ENCODE results near the gene RND2.
A peak's percentile ranks its signal among the peaks of the same experiment; 100 is the strongest.
"Not testable (repeated sequence)": the region's sequence is repeated elsewhere in the genome, so short reads cannot be mapped to it uniquely, and the experiment has no call there.

Gene RND2

DNA sequence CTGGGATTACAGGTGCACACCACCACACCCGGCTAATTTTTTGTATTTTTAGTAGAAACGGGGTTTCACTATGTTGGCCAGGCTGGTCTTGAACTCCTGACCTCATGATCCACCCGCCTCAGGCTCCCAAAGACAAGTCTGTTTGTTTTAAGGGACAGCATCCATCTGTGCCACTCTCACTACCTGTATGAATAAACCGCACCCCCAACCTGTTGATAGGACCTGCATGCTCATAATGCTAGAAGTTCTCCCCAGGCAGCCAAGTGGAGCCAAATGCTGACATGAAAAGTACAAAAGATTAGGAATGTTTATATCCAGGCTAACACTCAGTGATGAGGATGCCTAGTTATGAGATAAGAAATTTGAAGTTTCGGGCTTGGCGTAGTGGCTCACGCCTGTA lies 28.0 kb downstream of the RND2 start:
- not testable (repeated sequence) for H3K14ac ChIP-seq (ENCODE audit: low read length in 2 of 2); H2AFZ ChIP-seq (ENCODE audit: low read depth, low read length); H2AK5ac ChIP-seq (ENCODE audit: low read length, severe bottlenecking); H2BK5ac ChIP-seq (ENCODE audit: low read depth, low read length, poor library complexity, severe bottlenecking); H2BK120ac ChIP-seq (ENCODE audit: low read depth, low read length); H3K4me3 ChIP-seq (ENCODE audit: insufficient read depth in 1 of 2, low read depth in 1 of 2, low read length in 2 of 2); H3K18ac ChIP-seq (ENCODE audit: low read depth in 1 of 2, low read length in 2 of 2); H3K79me1 ChIP-seq (replicated peaks; ENCODE audit: low read length, poor library complexity, severe bottlenecking); H3K27ac ChIP-seq (ENCODE audit: low read length, poor library complexity, severe bottlenecking); H3K4me2 ChIP-seq (ENCODE audit: low read length, poor library complexity, severe bottlenecking); H3K23ac ChIP-seq (ENCODE audit: low read length in 2 of 2); DNase-seq; H3K27me3 ChIP-seq (ENCODE audit: control insufficient read depth in 1 of 2, insufficient read depth in 1 of 2, low read length in 2 of 2); H3K4ac ChIP-seq (ENCODE audit: low read depth in 1 of 2, low read length in 2 of 2); H4K91ac ChIP-seq (ENCODE audit: low read length); H2BK12ac ChIP-seq (ENCODE audit: low read length in 2 of 2); H3K4me1 ChIP-seq (ENCODE audit: control insufficient read depth, insufficient read depth, low read depth, low read length); H2BK15ac ChIP-seq (ENCODE audit: low read depth, poor library complexity, severe bottlenecking); H3K9ac ChIP-seq (ENCODE audit: low read length); H3K36me3 ChIP-seq (ENCODE audit: control insufficient read depth in 1 of 2, insufficient read depth in 2 of 2, low read depth in 1 of 2, low read length in 2 of 2); H3K9me3 ChIP-seq (ENCODE audit: control insufficient read depth, low read length); H4K8ac ChIP-seq (ENCODE audit: low read length)
- WGBS: 94% methylated on average over 7 of the region's 7 CpGs

DNA sequence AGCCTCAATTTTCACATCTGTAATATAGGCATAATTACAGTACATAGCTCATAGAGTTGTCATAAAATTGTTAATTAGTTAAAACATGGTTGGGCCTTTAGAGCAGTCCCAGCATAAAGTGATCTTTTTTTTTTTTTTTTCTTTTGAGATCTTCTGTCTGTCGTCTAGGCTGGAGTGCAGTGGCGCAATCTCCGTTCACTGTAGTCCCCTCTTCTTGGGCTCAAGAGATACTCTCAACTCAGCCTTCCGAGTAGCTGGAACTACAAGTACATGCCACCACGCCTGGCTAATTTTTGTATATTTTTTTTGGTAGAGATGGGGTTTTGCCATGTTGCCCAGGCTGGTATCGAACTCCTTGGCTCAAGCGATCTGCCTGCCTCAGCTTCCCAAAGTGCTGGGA lies 31.0 kb downstream of the RND2 start:
- no peak overlapping the region for H4K91ac ChIP-seq (ENCODE audit: low read length)
- no peak overlapping the region for H3K18ac ChIP-seq (ENCODE audit: low read depth in 1 of 2, low read length in 2 of 2)
- peaks cover 0 to 6% of the 10 kb centered on the region in 2 experiments for H3K36me3 ChIP-seq (ENCODE audit: control insufficient read depth in 1 of 2, insufficient read depth in 2 of 2, low read depth in 1 of 2, low read length in 2 of 2)
- H4K8ac ChIP-seq (ENCODE audit: low read length): no peak overlapping the region
- H2BK5ac ChIP-seq (ENCODE audit: low read depth, low read length, poor library complexity, severe bottlenecking): no peak overlapping the region
- no peak overlapping the region for H3K9ac ChIP-seq (ENCODE audit: low read length)
- H2BK120ac ChIP-seq (ENCODE audit: low read depth, low read length): no peak overlapping the region
- no peak for DNase-seq
- H3K23ac ChIP-seq (ENCODE audit: low read length in 2 of 2): no peak overlapping the region
- H3K9me3 ChIP-seq (ENCODE audit: control insufficient read depth, low read length): no peaks in the 10 kb centered on the region
- no peak overlapping the region for H3K14ac ChIP-seq (ENCODE audit: low read length in 2 of 2)
- no peak overlapping the region for H2BK15ac ChIP-seq (ENCODE audit: low read depth, poor library complexity, severe bottlenecking)
- no peaks in the 10 kb centered on the region for H3K27me3 ChIP-seq (ENCODE audit: control insufficient read depth in 1 of 2, insufficient read depth in 1 of 2, low read length in 2 of 2)
- H3K79me1 ChIP-seq (replicated peaks; ENCODE audit: low read length, poor library complexity, severe bottlenecking): no peaks in the 10 kb centered on the region
- no peak overlapping the region for H2AFZ ChIP-seq (ENCODE audit: low read depth, low read length)
- H3K4me3 ChIP-seq (ENCODE audit: insufficient read depth in 1 of 2, low read depth in 1 of 2, low read length in 2 of 2): no peak overlapping the region
- no peaks in the 10 kb centered on the region for H3K4me1 ChIP-seq (ENCODE audit: control insufficient read depth, insufficient read depth, low read depth, low read length)
- H3K27ac ChIP-seq (ENCODE audit: low read length, poor library complexity, severe bottlenecking): no peak overlapping the region
- H2BK12ac ChIP-seq (ENCODE audit: low read length in 2 of 2): no peak overlapping the region
- no peak overlapping the region for H3K4me2 ChIP-seq (ENCODE audit: low read length, poor library complexity, severe bottlenecking)
- H2AK5ac ChIP-seq (ENCODE audit: low read length, severe bottlenecking): no peak overlapping the region
- 95% methylated on average over 7 of the region's 7 CpGs for WGBS
- H3K4ac ChIP-seq (ENCODE audit: low read depth in 1 of 2, low read length in 2 of 2): no peak overlapping the region

DNA sequence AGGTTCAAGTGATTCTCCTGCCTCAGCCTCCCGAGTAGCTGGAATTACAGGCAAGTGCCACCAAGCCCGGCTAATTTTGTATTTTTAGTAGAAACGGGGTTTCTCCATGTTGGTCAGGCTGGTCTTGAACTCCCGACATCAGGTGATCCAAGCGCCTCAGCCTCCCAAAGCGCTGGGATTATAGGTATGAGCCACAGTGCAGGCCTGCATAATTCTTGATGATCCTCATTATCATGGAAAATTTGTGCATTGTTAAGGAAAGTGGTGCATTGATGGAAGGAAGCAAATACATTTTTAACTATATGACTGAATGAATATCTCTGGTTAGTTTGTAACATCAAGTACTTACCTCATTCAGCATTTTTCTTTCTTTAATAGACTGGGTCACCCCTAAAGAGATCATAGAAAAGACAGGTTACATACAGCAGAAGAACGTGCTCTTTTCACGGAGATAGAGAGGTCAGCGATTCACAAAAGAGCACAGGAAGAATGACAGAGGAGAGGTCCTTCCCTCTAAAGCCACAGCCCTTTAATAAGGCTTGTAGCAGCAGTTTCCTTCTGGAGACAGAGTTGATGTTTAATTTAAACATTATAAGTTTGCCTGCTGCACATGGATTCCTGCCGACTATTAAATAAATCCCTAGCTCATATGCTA lies 38.1 kb downstream of the RND2 start:
- H3K14ac ChIP-seq (ENCODE audit: low read length in 2 of 2): no peak overlapping the region

DNA sequence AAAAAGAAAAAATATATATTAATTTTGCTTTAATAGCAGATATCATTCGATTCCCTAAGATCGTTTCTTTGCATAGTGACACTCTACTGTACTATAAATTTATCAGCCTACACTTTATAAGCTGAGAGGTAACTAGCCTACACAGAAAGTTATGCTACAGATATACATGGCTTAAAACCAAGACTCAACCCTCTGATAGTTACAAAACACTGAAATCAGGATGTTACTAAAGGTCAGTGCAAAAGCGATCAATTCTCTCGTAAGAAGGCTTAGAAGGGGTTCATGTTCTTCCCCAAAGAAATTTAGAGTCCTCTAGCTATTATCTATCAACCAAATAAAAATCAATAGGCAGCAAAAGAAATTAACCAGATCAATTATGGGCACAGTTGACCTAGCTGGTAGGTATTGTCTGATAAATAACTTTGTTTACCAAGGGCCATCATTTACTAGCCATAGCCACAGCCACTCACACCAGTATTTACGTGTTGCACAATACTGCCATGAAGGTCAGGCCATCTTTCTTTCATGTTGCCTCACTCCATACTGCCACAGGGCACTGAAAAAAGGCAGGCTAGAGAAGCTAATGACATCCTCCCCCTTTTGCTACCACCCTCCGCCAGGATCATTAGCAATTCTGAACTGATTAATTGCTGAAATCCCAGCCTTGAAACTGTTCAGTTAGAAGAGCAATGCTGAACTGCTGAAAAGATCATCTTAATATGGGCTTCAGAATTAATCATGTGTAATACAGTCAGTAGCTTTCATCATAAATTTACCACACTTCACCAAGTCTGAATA lies 43.7 kb downstream of the RND2 start:
- DNase-seq: peak; percentile 59
- Histone ChIP-seq H3K9ac (ENCODE audit: low read length) (no peak overlapping the region), H3K36me3 (ENCODE audit: control insufficient read depth in 1 of 2, insufficient read depth in 2 of 2, low read depth in 1 of 2, low read length in 2 of 2) (no peaks in the 10 kb centered on the region), H3K9me3 (ENCODE audit: control insufficient read depth, low read length) (no peaks in the 10 kb centered on the region), H3K4me1 (ENCODE audit: control insufficient read depth, insufficient read depth, low read depth, low read length) (no peaks in the 10 kb centered on the region), H3K4ac (ENCODE audit: low read depth in 1 of 2, low read length in 2 of 2) (no peak overlapping the region), H2BK15ac (ENCODE audit: low read depth, poor library complexity, severe bottlenecking) (no peak overlapping the region), H3K79me1 (replicated peaks; ENCODE audit: low read length, poor library complexity, severe bottlenecking) (no peaks in the 10 kb centered on the region), H3K27ac (ENCODE audit: low read length, poor library complexity, severe bottlenecking) (no peak overlapping the region), H2AK5ac (ENCODE audit: low read length, severe bottlenecking) (no peak overlapping the region), H3K4me3 (ENCODE audit: insufficient read depth in 1 of 2, low read depth in 1 of 2, low read length in 2 of 2) (no peak overlapping the region), H3K4me2 (ENCODE audit: low read length, poor library complexity, severe bottlenecking) (no peak overlapping the region), H3K27me3 (ENCODE audit: control insufficient read depth in 1 of 2, insufficient read depth in 1 of 2, low read length in 2 of 2) (no peaks in the 10 kb centered on the region), H3K14ac (ENCODE audit: low read length in 2 of 2) (no peak overlapping the region), H2AFZ (ENCODE audit: low read depth, low read length) (no peak overlapping the region), H2BK12ac (ENCODE audit: low read length in 2 of 2) (no peak overlapping the region), H3K23ac (ENCODE audit: low read length in 2 of 2) (no peak overlapping the region), H4K91ac (ENCODE audit: low read length) (no peak overlapping the region), H2BK5ac (ENCODE audit: low read depth, low read length, poor library complexity, severe bottlenecking) (no peak overlapping the region), H3K18ac (ENCODE audit: low read depth in 1 of 2, low read length in 2 of 2) (no peak overlapping the region), H2BK120ac (ENCODE audit: low read depth, low read length) (no peak overlapping the region), H4K8ac (ENCODE audit: low read length) (no peak overlapping the region)
- 98% methylated on average over 6 of the region's 6 CpGs for WGBS

More for the DNA sequence above, 38.1 kb downstream of the RND2 start:
- Histone ChIP-seq H3K9me3 (ENCODE audit: control insufficient read depth, low read length) (no peaks in the 10 kb centered on the region), H3K9ac (ENCODE audit: low read length) (no peak overlapping the region), H2BK12ac (ENCODE audit: low read length in 2 of 2) (no peak overlapping the region), H3K23ac (ENCODE audit: low read length in 2 of 2) (no peak overlapping the region), H3K27ac (ENCODE audit: low read length, poor library complexity, severe bottlenecking) (no peak overlapping the region), H3K4me3 (ENCODE audit: insufficient read depth in 1 of 2, low read depth in 1 of 2, low read length in 2 of 2) (no peak overlapping the region), H3K4me2 (ENCODE audit: low read length, poor library complexity, severe bottlenecking) (no peak overlapping the region), H4K91ac (ENCODE audit: low read length) (no peak overlapping the region), H4K8ac (ENCODE audit: low read length) (no peak overlapping the region), H3K27me3 (ENCODE audit: control insufficient read depth in 1 of 2, insufficient read depth in 1 of 2, low read length in 2 of 2) (no peaks in the 10 kb centered on the region), H2AK5ac (ENCODE audit: low read length, severe bottlenecking) (no peak overlapping the region), H3K4ac (ENCODE audit: low read depth in 1 of 2, low read length in 2 of 2) (no peak overlapping the region), H3K4me1 (ENCODE audit: control insufficient read depth, insufficient read depth, low read depth, low read length) (no peaks in the 10 kb centered on the region), H2BK15ac (ENCODE audit: low read depth, poor library complexity, severe bottlenecking) (no peak overlapping the region), H3K18ac (ENCODE audit: low read depth in 1 of 2, low read length in 2 of 2) (no peak overlapping the region), H3K79me1 (replicated peaks; ENCODE audit: low read length, poor library complexity, severe bottlenecking) (no peaks in the 10 kb centered on the region), H2AFZ (ENCODE audit: low read depth, low read length) (no peak overlapping the region), H2BK5ac (ENCODE audit: low read depth, low read length, poor library complexity, severe bottlenecking) (no peak overlapping the region), H3K36me3 (ENCODE audit: control insufficient read depth in 1 of 2, insufficient read depth in 2 of 2, low read depth in 1 of 2, low read length in 2 of 2) (no peaks in the 10 kb centered on the region), H2BK120ac (ENCODE audit: low read depth, low read length) (no peak overlapping the region)
- 97% methylated on average over 9 of the region's 10 CpGs for WGBS
- DNase-seq: no peak
